ENCODE results near the gene CNST.
A peak's percentile ranks its signal among the peaks of the same experiment; 100 is the strongest.

The CNST gene

DNA sequence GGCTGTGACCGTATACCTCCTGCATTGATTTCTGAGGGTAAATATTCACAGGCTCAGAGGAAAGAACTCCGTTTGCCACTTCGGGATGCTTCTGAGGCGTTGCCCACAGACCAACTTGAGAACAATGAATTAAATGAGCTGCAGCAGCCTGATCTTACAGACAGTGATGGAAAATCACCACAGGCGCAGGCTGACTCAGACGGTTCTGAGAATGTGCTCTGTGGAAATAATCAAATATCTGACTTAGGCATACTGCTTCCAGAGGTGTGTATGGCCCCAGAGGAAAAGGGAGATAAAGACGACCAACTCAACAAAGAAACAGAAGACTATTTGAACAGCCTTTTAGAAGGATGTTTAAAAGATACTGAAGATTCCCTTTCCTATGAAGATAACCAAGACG is 81.3 kb downstream of the CNST start:
- H3K4me3 ChIP-seq (ENCODE audit: low read depth, low read length), result peak overlapping the region; percentile 8
- DNase-seq (ENCODE audit: low read depth), result no peak

DNA sequence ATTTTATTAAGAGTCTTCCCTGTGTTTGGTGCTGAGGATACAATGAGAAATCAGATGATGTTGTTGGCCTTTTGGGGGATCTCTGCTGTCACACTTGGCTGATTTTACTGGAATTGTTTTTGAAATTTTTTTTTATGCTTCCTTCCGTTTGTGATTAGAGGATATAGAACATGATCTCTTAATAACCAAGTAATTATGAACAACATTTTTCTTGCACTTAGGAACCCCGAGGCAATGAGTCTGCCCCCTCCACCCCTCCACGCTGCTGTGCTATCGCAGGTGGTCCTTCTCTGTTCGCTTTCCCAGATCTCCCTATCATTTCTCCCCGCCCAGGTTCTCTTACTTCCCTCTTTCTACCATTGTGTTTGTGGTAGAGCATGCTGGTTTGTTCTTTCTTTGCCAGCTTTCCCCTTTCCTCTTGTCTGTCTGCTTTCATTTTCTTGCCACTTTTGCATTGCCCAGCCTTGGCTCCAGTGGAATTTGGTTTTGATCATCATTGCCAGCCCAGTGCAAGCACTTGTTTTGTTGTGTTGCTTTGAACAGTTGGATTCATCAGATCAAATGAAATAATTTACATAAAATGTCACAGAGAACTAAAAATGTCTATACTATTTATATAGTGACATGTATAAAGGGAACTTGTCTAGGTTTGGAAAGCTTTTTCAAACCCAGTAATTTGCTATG is 84.9 kb downstream of the CNST start:
- no peak for DNase-seq (ENCODE audit: low read depth)

DNA sequence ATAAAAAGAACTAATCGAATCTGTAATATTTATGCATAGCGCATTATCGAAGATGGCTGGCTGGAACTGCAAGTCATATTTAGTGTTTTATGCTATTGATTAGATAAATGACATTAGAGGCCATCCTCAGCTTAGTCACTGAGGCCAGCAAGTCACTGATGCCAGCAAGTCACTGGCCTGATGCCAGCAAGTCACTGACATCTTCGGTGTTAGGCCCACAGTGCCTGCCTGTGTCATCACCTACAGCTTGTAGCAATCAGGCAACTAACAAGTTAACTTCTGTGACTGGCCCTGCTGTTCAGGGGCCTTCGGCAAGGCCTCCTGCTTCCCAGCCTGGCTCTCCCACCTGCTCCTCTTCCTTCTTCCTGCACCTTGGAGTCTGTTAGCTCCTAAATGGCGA is 92.3 kb downstream of the CNST start:
- H3K4me3 ChIP-seq (ENCODE audit: low read depth, low read length), result no peak overlapping the region
- DNase-seq (ENCODE audit: low read depth), result no peak

More for the DNA sequence above, 84.9 kb downstream of the CNST start:
- H3K4me3 ChIP-seq (ENCODE audit: low read depth, low read length), result no peak overlapping the region

DNA sequence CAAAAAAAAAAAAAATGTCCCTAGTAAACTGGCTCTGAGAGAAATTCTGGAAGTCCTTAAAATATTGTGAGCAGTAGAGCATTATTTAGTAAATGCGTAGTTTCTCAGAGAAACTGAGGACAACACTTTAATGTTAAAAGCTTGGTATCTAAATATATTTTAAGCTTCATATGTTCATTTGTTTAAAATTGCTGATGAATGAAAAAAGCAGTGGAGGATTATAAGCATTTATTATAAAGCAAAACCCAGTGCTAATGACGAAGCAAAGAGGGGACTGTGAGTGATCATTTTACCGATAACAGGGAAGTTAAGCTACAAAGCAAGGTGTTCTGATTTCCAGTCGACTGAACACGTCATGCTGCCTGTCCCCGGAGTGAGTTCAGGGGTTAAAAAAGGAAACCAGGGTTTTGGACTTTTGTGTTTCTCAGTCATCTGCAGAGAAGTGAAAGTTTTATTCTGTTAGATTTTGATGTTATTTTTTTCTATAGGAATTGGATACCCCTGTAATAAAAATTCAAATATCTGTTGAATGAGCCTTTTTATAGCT is 93.4 kb downstream of the CNST start:
- no peak overlapping the region for H3K4me3 ChIP-seq (ENCODE audit: low read depth, low read length)
- DNase-seq (ENCODE audit: low read depth), result no peak

DNA sequence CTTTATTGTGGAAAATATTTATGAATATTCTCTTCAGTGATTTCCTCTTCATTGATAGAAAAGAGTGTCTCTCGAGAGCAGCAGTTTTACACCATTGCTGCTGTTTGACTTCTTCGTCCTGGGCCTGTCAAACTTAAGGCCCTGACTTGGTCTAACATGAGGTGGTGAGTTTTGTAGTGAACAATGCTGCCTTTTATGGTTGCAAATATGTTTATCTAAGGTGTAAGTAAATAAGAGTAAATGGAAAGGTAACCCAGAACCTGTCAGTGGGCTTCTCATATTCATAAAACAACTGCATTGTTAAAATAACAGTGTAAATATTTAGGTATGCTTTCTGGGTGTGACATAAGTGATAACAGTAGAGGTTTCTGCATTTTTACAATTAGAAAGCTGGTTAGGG is 95.2 kb downstream of the CNST start:
- no peak for DNase-seq (ENCODE audit: low read depth)
- H3K4me3 ChIP-seq (ENCODE audit: low read depth, low read length), result no peak overlapping the region

DNA sequence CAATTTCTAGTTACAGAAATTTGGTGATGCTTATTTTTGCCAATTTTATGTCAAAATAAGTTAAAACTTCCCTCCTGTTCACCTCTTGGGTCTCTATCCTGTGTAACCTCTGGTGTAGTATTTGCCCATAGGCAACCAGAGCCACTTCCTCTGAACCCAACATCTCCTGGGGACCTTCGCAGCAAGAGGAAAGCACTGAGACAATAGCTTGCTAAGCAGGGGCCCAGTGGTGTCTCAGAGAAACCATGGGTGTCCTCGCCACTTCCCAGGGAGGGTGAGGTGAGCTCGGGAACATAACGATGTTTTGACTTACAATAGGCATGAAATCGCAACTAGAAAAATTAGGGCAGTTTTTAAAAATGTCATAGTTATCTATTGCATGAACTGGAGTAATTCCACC is 101.5 kb downstream of the CNST start:
- H3K4me3 ChIP-seq (ENCODE audit: low read depth, low read length), result no peak overlapping the region
- DNase-seq (ENCODE audit: low read depth), result no peak

DNA sequence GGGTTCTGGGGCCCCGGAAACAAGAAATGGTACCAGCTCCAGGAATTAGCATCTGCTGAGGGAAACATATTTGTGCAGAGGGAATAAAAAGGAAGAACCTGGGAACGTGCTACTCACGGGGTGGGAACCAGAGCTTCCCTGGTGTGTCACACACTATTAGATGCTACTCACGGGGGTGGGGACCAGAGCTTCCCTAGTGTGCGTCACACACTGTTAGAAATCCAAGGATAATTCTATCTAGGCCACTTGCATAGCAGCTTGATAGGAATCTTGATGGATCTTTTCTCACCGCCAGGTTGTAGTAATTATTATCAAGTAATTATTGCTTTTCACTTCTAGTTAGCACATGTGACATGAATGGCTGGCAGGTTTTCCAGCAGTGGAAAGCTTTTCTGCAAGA is 103.4 kb downstream of the CNST start:
- H3K4me3 ChIP-seq (ENCODE audit: low read depth, low read length), result no peak overlapping the region
- DNase-seq (ENCODE audit: low read depth), result no peak

DNA sequence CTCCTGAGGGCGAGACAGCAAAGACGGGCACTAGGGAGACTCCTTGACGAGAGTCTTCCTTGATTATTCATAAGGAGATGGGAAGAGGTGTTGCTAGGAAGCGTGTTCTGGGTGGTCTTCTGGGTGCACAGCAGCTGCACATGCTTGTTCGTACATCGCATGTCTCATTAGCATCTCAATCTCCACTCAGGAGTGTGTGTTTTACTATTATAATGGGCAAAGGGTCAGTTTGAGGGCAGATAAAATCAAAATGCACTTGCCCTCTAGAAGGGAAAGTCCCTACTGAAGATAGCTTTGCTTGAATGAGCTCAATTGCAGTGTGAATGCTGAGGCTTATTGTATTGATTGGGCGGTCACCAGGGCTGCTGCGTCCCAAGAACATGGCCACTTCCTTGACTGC is 107.8 kb downstream of the CNST start:
- no peak overlapping the region for H3K4me3 ChIP-seq (ENCODE audit: low read depth, low read length)
- DNase-seq (ENCODE audit: low read depth), result no peak

DNA sequence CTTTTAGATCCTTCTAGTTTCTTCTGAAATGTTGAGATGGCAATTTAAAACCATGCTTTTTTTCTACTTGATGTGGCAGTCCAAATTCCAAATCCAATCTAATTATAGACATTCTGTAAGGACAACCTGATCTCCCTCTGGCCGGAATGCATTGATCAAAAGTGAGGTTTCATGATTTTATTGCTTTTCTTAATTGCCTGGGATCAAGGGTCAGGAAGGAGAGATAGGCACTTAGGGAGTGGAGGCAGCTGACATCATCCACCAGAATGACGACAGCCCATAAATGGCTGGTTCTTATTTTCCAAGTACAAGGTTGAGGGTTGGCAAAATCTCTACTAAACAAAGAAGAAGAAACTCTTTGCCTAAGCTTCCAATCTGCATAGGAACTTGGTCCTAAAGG is 111.6 kb downstream of the CNST start:
- H3K4me3 ChIP-seq (ENCODE audit: low read depth, low read length), result no peak overlapping the region
- DNase-seq (ENCODE audit: low read depth), result no peak

DNA sequence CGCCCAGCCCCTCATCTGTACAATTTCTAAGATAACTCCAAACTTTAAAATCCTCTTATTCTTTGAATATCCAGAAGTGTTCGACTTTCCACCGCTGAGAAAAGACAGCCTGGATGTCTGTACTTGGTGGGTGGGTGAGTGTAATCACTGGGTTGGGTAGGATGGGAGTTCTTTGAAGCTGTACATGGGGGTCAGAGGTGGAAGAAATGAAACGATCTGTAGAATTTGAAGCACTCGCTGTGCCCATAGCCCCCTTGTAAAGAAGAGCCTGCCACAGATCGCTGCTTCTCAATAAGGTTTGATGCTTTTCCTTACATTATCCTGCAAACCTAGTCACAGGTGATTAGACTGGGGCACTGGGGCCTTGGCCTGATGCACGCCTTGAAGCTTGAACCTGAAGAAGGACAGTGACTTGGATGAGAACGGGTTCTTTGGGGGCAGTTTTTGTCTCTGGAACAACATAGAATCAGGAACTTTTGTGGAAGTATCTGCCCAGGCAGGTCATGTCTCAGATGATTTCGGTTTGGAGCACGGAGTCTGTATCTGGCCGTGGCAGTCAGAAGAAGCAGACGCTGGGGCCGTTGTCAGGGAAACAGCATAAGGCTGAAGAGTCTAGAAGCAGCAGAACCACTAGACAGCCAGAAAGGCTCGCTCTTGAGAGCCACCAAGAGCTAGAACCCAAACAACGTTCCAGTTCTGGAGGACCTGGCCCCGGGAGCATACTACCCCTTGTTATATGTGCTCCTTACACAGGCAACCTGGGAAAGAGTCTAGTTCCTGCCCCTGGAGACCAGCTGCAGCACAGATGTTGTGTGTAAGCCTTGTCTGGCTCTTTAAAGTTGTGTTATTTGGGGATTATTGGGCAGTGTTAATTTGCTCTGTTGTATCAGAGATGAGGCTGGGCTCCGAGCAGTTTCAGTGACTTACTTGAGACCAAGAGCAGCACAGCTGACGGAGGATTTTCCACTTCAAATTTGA is 112.8 kb downstream of the CNST start:
- no peak overlapping the region for H3K4me3 ChIP-seq (ENCODE audit: low read depth, low read length)
- DNase-seq (ENCODE audit: low read depth), result no peak

DNA sequence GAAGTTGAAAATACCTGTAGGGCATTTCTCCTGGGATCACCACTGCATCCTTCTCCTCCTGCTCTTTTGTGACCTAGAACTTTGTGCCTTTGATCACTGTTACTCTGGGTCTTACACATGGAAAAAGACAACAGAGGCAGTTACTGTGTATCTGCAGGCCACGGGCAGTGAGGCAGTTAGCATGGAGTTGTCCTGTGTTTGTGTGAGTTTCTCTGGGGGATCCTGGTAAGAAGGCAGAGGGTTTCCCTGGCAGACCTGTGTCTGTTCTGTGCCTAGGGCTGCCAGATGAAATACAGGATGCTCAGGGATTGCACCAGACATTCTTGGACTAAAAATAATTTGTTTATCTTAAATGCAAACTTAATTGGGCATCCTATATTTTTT is 113.5 kb downstream of the CNST start:
- H3K4me3 ChIP-seq (ENCODE audit: low read depth, low read length), result no peak overlapping the region
- DNase-seq (ENCODE audit: low read depth), result no peak

DNA sequence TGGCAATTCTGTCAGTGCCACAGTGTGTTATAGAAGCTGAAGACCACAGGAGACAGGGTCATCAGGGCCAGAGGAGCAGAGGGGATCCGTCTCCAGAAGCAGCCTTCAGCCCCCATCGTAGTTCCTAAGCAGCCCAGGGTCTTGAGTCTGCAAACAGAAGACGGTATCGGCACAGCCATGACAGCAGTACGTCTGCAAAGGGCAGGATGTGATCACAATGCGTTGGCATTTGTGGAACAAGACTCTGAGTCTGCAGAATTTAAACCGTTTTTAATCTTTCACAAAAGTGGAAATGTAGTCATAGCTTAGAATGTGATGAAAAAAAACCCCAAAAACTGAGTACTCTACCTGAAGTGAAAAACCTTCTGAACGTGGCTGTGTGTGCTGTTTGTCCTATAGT is 113.9 kb downstream of the CNST start:
- H3K4me3 ChIP-seq (ENCODE audit: low read depth, low read length), result no peak overlapping the region
- no peak for DNase-seq (ENCODE audit: low read depth)

DNA sequence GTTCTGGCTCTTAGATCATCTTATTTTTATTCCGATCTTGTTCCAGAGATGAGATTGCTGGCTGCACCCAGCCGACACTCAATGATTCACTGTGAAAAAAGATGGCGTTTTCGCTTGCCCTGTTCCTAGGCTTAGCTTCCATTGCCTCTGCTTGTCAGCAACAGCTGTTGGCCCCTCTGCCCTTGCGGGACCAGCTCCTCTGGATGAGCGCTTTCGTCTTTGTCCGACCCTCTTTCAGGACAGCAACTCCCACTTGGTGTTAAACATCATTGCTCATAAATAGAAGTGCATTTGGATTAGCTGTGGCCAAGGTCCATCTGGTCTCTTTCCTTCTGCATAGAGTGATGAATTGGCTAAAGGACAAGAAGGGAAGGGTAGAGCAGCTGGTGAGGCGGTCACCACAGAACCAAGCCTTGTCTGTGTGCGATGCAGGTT is 114.5 kb downstream of the CNST start:
- no peak overlapping the region for H3K4me3 ChIP-seq (ENCODE audit: low read depth, low read length)
- DNase-seq (ENCODE audit: low read depth), result peak; percentile 31

DNA sequence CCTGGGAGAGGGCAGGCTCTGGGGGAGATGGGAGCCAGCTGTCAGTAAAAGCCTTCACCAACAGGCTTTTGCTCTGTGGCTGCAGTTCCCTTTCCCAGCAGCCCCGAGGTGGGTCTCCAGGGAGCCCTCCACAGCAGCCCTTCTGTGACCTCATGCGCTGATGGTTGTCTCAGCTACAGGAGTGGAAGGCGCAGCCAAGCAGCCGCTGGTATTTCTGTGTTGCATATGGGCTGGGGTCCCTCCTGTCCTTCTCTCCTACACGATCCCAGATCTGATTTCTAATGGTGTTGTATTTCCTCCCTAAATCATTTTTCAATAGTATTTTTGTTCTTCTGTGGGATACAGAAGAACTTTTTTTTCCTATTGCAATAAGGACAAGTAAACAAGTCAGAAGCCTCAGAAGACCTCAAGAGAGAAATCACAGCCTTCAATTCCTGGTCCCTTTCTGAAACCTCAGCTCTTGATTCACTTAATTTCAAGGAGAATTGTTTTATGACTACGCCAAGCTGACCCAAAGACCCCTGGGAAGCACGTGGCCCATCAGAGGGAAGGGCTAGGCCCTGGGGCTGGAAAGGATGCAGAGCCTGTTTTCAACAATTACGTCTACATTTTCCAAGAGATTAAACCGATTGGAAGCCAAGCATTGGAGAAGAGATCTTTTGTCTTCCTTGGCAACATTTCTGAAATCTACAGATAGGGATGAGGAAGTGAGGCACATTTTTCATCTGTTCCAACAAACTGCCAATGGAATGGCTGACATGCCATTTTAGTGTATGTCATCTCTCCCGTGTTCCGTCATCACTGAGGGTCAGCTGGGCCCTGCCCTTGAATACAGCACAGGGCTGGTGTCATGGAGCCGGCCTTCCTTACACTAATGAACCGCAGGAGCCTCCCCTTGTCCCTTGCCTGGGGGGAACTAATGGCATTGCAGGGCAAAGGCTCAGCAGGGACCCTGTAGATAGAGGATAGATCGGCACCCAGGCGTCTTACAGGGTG is 115.9 kb downstream of the CNST start:
- no peak for DNase-seq (ENCODE audit: low read depth)

DNA sequence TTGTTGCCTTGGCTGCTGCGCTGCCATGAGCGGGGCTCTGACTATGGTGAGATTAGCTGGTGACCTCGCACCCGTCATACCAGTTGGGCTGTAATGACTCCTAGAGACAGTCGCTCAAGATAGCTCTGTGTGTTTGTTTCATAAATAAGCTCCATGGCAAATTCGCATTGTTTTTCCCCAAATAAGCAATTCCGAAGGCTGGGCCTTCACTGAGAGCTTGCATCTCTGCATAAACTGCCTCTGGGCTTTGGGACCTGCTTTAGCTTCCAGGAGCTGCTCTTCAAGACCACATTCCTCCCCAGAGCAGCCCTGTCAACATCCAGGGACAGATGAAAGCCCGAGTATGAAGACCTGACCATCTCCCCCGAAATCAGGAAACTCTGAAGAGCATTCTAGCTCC is 117.3 kb downstream of the CNST start:
- H3K4me3 ChIP-seq (ENCODE audit: low read depth, low read length), result no peak overlapping the region
- DNase-seq (ENCODE audit: low read depth), result no peak

More for the DNA sequence above, 115.9 kb downstream of the CNST start:
- H3K4me3 ChIP-seq (ENCODE audit: low read depth, low read length), result no peak overlapping the region

DNA sequence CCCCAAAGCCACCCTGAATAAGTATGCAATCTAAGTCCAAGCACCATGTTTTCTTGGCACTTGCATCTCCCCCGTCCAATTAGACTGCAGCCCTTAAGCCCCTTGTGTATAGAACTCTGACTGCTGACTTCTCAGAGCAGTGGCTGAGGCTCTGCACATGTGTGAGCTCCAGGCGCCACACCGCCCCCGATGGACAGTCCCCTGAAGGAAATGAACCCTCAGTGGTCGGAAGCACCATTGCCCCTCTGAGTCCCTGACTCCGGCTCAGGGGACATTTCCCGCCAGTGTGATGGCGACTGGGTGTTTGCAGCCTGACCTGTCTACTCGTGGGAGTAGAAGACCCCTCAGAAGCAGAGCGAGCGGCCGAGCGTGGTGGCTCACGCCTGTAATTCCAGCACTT is 120.7 kb downstream of the CNST start:
- H3K4me3 ChIP-seq (ENCODE audit: low read depth, low read length), result no peak overlapping the region
- no peak for DNase-seq (ENCODE audit: low read depth)

DNA sequence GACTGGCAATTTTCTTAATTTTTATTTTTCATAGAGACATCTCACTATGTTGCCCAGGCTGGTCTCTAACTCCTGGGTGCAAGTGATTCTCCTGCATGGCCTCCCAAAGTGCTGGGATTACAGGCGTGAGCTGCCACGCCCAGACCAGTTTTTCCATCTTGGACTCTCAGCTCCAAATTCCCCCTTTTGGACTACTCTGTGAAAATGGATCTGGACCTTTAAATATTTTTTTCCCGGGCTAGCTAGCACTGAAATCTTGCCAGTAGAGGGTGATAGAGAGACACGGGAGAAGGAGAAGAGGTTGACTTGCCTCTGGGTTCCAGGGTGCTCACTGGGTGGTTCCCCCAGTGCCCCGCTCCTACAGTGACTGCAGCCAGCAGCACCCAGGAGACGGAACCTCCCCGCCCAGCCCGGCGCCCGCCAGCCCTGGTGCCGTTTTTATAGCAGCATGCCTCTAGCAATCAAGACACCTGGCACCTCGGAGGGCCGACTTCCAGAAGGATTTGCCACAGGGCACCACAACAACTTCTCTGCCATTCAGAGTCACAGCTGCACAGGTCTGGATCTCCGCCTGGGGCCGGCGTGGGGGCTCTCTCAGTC is 123.3 kb downstream of the CNST start:
- H3K4me3 ChIP-seq (ENCODE audit: low read depth, low read length), result peak overlapping the region; percentile 43
- no peak for DNase-seq (ENCODE audit: low read depth)

DNA sequence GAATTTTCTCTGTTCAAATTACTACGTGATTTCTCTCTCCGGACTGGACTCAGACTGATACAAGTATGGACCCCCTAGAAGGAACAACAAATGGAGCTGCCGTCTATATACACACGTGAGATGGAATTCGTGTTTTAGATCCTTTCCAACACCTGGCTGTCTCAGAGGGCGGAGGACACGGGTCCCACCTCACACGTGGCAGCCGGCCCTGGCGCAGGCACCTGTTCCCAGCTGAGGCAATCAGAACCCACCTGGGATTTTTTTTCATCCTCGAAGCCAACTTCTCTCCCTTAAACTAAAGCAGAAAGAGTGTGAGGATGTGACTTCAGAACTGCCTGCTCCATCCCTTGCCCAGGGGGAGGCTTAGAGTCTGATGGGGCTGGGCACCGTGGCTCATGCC is 123.8 kb downstream of the CNST start:
- peak overlapping the region; percentile 43 for H3K4me3 ChIP-seq (ENCODE audit: low read depth, low read length)
- no peak for DNase-seq (ENCODE audit: low read depth)

Data from skeletal muscle cell (primary cell).